Gastrocnemius medialis (tissue), 4 donors: ENCODE measurements around the gene DGKH.

Experiments used
- CTCF ChIP-seq, 5 experiments: fragments of 450-650 bp in 3 of 5; fragments of 200-600 bp in 2 of 5; sonication (generic) in 2 of 5; IDR thresholded peaks in 4 of 5; conservative IDR thresholded peaks in 1 of 5; 1 replicate in 4 of 5; 2 replicates in 1 of 5; pipeline ENCODE4 v1.5.1; 2016 to 2019; ENCODE audit warnings: antibody characterized with exemption in 5 of 5, mild to moderate bottlenecking in 3 of 5, moderate library complexity in 3 of 5
- POLR2A ChIP-seq, 2 donors: fragments of 450-650 bp; IDR thresholded peaks; one replicate each; pipeline ENCODE4 v1.6.1; 2017; ENCODE audit warnings: antibody characterized with exemption in 2 of 2, mild to moderate bottlenecking in 2 of 2, moderate library complexity in 2 of 2

GRCh38 chr13:42056146-42056545 is 7.7 kb downstream of the DGKH start:
- TF ChIP-seq CTCF (IDR thresholded peaks at IDR 0.05 in 4 of 5, conservative IDR thresholded peaks at IDR 0.05 in 1 of 5), result no peak
- TF ChIP-seq POLR2A (IDR thresholded peaks at IDR 0.05), result no peak
